ENCODE results near the gene NUDT2. TPM values are rescaled to one million over a fixed set of nuclear protein-coding genes. Genes with fewer than 3 reads are reported as not detected.
"Not testable (repeated sequence)": the region's sequence is repeated elsewhere in the genome, so short reads cannot be mapped to it uniquely, and the experiment has no call there.

Gene NUDT2
- total RNA-seq = 23.0 TPM
- long read RNA-seq, transcript NUDT2-201 (4 exons, 960 nt) = major isoform, 8 of 15 reads
- long read RNA-seq, partial matches to known transcripts = 4 of 15 reads
- long read RNA-seq, other reads (novel, unspliced or antisense) = 1 of 15 reads

DNA sequence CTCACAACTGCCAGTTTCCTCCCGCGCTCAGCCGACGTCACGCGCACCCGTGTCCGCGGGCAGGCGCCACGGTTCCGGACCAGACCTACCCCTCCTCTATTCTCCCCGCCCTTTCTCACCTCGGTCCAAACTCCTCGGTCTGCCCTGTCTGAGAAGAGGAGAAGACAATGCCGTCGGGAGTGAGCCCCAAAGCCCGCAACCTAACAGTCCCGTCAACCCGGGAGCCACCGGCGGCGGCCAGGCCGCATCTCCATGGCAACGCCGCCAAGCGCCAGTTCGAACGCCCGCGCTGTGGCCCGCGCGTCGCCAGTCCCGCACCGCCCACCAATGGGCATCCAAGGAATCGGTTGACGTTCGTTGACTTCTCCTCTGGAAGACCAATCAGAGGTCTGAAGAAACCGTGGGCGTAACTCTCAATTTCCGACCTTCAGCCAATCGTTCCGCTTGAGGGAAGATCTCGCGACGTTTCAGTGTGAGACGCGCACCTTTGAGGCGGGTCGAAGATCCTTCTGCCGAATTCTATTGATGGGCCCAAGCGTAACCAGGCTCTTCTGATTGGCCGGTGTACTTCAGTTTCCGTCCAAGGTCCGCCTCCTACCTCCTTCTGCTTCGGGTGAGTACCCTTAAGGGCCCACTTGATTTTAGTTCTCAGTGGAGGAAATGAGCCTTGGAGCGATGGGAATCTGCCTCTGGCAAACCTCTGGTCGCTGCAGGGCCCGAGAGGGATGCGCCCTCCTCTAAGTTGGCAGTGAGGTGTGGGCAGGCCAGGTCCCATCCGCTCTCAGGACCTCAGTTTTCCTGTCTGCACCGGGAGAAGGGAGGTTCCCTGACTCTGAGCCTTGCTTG lies at the start of gene NUDT2, which contains the start of gene KIF24:
TSS of gene NUDT2 (plus strand) at position 583 of the 846 bp plus-strand sequence. CDS start 9,471 bp downstream, outside the sequence.
TSS of gene KIF24 (minus strand) at position 282 of the 846 bp plus-strand sequence. CDS start 17,922 bp downstream, outside the sequence.
- DNase-seq (ENCODE audit: low spot score) = peak; percentile 97
- intact Hi-C loops (cut with DNase I) = no loop called here

DNA sequence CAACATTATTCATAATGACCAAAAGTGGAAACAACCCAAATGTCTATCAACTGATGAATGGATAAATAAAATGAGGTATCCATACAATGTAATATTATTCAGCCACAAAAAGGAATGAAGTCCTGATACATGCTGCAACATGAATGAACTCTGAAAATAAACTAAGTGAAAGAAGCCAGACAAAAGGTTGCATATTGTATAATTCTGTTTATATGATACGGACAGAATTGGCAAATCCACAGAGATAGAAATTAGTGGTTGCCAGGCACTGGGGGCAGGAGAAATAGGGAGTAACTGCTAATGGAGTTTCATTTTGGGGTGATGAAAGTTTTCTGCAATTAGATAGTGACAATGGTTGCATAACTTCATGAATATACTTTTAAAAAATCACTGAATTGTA lies 47.3 kb upstream of the NUDT2 start:
- DNase-seq (ENCODE audit: low spot score) = no peak
- intact Hi-C loops (cut with DNase I) = no loop called here

DNA sequence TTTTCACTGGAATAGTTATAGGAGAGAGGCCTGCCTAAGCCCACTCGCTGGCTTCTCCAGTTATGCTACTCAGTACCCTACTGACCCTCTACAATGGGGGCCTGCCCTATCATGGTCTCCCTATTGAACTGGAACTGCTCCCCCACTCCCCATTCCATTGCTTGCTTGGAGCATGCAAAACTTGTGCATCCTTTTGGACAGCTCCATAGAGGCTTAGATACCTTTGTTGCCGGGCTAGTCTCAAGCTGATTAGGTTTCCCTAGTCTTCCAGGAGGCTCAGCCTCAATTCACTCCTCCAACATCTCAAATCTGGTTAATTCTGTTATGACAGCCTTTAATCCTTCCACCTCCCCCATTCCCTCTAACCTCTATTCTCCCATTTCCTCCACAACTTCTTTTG lies 40.2 kb upstream of the NUDT2 start:
- intact Hi-C loops (cut with DNase I) = no loop called here
- DNase-seq (ENCODE audit: low spot score) = no peak

DNA sequence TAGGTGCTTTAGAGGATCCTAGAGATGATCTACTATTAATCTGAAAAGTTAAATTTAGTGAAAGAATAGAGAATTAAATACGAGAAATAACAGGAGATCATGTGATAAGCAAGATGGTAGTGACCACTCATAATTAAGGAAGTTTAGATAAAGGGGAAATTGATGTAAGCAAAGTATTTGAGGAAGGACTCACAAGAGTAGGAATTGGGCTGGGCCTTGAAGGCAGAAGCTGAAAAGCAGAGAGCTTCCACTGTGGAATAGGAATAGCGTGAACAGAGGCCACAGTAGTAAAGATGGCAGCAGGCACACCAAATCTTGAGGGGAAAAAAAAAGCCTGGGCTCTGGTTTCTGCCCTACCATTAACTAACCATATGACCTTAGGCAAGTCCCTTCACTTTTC lies 38.3 kb upstream of the NUDT2 start:
- DNase-seq (ENCODE audit: low spot score) = no peak
- intact Hi-C loops (cut with DNase I) = no loop called here

DNA sequence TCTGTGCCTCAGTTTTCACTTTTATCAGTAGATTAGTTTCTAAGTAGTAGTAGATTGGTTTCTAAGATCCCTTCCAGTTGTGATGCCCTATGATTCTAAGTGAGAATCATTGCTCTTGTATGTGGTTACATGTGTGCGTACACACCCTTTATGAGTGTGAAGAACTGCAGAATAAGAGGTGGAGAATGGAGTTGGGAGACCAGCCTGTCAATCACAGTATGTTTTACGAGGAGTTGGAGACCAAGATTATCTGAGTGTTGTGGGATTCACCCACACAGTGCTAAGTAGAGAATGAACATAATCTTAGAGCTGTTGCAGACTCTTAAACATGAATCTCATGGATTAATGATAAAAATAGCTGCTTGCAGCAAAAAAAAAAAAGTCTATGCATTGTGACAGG lies 37.9 kb upstream of the NUDT2 start:
- no peak for DNase-seq (ENCODE audit: low spot score)
- intact Hi-C loops (cut with DNase I) = no loop called here

DNA sequence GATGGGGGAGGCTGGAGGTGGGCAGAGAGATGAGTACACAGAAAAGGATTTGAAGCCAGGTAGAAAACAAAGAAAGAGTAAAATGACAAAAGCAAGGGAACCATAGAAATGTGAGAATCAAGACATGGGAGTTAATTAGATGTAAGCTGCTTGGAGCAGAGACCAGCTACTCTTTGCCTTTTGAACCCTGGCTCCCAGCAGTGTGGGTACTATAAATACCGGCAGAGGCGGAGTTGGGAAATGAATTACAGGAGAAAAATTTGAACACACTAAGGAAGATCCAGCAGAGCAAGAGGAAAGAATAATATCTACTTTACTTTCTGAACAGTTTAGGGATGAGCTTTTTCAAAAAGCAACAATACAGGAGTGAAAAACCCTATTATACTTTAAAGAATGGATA lies 36.8 kb upstream of the NUDT2 start:
- intact Hi-C loops (cut with DNase I) = no loop called here
- DNase-seq (ENCODE audit: low spot score) = no peak

DNA sequence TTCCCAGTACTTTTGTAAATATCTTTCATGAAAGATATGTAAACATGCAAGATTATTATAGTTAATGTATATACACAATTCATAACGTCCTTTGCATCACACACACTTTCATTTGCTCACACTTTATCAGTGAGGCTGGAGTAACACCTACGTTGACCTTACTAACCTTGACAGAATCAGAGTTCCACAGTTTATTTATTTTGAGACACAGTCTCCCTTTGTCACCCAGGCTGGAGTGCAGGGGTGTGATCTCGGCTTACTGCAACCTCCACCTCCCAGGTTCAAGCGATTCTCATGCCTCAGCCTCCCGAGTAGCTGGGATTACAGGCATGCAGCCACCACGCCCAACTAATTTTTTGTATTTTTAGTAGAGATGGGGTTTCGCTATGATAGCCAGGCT lies 28.3 kb upstream of the NUDT2 start:
- intact Hi-C loops (cut with DNase I); DNase-seq (ENCODE audit: low spot score): not testable (repeated sequence)

DNA sequence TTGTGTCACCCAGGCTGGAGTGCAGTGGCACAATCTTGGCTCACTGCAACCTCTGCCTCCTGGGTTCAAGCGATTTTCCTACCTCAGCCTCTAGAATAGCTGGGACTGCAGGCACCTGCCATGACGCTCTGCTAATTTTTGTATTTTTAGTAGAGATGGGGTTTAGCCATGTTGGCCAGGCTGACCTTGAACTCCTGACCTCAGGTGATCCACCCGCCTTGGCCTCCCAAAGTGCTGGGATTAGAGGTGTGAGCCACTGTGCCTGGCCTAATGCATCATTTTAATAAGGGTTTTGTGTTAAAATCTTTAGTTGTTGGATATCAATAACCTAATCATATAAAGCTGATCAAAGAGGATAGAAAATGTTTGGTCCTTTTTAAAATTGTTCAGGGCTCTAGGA lies 21.1 kb upstream of the NUDT2 start:
- intact Hi-C loops (cut with DNase I); DNase-seq (ENCODE audit: low spot score): not testable (repeated sequence)

DNA sequence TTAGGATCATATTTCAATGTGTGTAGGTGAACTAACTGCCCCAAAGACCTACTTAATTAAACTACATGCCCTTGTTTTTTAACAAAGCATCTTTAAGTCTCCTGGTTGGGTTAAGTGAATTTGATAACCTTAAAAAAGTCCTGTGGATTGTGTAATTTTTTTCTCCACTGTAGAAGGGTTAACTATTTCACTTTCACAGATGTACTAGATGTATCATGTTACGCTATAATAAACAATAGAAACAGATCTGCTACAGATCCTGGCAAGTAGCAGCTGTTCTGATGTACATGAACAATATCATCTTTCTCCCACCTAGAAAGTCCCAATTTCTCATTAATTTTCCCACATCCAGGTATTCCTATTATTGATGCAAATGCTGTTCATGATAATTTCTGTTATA lies 19.2 kb upstream of the NUDT2 start:
- intact Hi-C loops (cut with DNase I) = no loop called here
- no peak for DNase-seq (ENCODE audit: low spot score)

DNA sequence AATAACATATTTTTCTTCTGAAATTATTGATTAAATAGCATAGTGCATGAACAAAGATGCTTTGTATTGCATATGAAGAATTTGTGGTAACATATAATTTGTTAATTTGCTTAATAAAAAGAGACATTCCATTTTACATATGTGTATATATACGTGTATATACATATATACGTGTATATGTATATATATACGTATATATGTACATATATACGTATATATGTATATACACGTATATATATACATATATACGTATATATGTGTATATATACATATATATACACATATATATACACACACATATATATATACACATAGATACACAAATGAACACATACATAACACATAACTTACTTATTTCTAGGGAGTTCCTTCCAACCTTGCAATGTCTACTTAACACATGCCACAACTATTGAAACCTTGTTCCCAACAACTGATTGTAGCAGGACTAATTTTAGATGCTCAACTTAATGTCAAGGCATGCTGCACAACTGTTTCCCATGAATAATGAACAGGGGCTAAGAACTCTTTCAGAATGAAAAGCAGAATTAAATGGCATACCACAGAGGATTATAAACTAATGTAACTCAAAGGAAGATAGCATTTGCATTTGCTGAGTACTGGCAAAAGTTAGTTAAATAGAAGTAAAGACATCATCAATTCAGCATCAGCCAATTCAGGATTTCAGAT lies 17.7 kb upstream of the NUDT2 start:
- no peak for DNase-seq (ENCODE audit: low spot score)
- intact Hi-C loops (cut with DNase I) = no loop called here

DNA sequence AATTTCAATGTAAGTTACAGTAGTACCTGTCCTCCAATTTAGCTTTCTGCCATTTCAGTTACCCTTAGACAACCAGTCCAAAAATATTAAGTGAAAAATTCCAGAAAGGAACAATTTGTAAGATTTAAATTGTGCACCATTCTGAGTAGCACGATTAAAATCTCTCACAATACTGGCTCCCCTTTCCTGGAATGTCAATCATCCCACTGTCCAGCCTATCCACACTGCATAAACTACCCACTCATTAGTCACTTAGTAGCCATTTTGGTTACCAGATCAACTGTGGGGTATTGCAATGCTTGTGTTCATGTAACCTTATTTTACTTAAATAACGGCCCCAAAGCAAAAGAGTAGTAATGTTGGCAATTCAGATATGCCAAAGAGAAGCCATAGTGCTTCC lies 11.9 kb upstream of the NUDT2 start:
- DNase-seq (ENCODE audit: low spot score) = no peak
- intact Hi-C loops (cut with DNase I) = no loop called here

DNA sequence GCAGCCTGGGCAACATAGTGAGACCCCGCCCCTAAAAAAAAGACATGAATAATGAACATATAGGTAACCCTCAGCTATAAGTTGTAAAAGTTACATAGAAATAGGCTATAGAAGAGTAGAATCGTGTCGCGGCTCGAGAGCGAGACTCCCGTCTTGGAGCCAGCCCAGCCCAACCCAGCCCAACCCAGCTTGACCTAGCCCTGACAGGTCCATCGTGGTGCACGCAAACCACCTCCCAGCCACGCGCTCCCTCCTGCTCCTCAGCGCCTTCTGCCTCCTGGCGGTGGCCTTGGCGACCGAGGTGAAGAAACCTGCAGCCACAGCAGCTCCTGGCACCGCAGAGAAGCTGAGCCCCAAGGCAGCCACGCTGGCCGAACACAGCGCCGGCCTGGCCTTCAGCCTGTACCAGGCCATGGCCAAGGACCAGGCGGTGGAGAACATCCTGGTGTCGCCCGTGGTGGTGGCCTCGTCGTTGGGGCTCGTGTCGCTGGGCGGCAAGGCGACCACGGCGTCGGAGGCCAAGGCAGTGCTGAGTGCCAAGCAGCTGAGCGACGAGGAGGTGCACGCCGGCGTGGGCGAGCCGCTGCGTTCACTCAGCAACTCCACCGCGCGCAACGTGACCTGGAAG lies 11.1 kb upstream of the NUDT2 start:
- intact Hi-C loops (cut with DNase I) = no loop called here
- DNase-seq (ENCODE audit: low spot score) = no peak

DNA sequence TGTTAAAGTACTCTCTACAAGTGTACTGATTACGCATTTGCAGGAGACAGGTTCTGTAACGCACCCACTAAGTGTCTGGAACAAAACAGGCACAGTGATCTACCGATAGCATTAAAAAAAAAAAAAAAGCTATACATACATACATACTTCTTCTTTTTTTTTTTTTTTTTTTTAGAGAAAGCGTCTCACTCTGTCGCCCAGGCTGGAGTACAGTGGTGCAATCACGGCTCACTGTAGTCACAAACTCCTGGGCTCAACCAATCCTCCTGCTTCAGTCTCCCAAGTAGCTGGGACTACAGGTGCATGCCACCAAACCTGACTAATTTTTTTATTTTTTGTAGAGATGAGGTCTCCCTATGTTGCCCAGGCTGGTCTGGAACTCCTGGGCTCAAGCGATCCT lies 7.9 kb upstream of the NUDT2 start:
- intact Hi-C loops (cut with DNase I) = no loop called here
- DNase-seq (ENCODE audit: low spot score) = no peak

DNA sequence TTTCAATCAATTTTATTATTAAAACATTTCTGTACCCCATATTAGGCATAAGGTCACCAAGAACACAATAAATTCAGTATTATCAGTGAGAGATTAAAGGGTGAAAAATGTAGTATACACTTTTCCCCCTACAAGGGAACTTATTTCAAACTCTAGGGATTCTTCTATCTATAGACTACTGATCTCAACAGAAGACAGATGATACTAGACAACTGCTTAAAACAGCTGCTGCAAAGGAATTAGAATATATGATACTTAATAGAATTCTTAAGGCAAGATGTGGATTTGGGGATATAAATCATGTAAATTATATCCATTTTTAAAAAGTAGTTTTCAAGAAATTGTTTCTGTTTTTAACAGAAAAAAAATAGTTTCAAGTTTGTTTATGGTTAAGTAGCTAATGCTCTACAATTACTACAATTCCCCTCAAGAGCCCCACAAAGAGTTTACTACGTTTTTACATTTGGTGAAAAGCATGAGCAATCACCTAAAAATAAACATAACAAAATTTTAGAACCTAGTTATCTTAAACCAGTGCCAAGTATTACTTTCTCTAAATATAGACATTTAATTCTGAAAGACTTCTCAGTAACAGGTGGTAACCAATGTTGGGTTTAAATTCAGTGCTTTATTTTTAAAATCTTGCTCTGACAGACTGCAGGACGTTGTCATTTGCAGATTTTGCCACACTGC lies 6.3 kb upstream of the NUDT2 start:
- DNase-seq (ENCODE audit: low spot score) = no peak
- intact Hi-C loops (cut with DNase I) = no loop called here

DNA sequence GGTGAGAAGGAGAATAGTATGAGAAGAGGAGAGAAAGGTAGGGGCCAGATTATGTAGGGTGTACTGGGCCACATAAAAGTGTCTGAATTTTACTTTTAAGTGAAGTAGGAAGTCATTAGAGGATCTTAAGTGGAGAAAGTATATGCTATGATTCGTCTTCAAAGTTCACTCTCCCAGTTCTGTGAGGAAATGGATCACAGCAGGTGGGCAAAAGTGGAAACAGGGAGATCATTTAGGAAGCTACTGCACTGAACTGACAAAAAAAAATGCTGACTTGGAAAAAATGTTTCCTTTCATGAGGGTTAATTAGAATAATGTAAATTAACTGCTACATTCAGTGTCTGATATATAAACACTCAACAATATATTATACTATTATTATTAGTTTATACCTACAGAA lies 2.7 kb upstream of the NUDT2 start:
- DNase-seq (ENCODE audit: low spot score) = no peak
- intact Hi-C loops (cut with DNase I) = no loop called here

DNA sequence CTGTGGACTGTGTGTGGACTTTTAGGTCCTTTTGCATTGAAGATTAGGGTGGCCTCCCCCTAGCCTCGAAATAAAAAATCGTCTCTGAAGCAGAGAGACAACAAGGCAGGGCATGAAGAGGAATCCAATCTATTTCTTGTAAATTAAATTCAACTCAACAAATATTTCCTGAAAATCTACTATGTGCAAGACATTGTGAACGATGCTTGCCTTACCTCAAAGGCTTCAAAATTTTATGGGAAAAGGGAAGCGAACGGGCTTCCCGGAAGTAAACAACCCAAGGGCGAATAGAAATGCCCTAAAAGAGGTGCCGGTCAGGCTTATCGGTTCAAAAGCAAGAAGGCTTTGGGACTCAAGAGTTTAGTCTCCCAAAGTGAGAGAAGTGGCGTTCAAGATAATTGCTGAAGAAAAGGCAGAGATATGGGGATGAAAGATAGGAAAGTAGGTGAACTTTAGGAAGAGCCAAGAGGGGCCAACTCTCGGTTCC lies 826 bp upstream of the NUDT2 start:
- intact Hi-C loops (cut with DNase I) = no loop called here
- DNase-seq (ENCODE audit: low spot score) = no peak

DNA sequence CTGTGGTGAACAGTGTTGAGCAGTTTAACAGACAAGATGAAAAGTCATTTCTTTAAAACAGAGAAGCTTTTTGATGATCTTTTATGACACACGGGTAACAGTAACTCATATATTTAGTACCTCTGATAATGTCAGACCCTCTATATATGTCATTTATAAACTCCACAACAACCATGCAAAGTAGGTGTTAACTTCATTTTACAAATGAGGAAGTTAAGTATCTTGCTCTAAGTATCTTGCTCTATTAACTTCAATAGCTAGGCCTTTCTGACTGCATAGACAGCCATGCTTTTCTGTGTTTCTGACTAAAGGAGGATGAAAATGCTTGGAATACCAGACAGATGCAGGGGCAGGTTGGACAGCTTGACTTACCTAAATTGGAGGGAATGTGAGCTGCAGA lies 1.8 kb downstream of the NUDT2 start:
- no peak for DNase-seq (ENCODE audit: low spot score)
- intact Hi-C loops (cut with DNase I) = loop anchor here (5.0 to 10.0 kb wide), 2 partner anchors 174 to 216 kb away; no protein-coding TSS in a partner anchor

DNA sequence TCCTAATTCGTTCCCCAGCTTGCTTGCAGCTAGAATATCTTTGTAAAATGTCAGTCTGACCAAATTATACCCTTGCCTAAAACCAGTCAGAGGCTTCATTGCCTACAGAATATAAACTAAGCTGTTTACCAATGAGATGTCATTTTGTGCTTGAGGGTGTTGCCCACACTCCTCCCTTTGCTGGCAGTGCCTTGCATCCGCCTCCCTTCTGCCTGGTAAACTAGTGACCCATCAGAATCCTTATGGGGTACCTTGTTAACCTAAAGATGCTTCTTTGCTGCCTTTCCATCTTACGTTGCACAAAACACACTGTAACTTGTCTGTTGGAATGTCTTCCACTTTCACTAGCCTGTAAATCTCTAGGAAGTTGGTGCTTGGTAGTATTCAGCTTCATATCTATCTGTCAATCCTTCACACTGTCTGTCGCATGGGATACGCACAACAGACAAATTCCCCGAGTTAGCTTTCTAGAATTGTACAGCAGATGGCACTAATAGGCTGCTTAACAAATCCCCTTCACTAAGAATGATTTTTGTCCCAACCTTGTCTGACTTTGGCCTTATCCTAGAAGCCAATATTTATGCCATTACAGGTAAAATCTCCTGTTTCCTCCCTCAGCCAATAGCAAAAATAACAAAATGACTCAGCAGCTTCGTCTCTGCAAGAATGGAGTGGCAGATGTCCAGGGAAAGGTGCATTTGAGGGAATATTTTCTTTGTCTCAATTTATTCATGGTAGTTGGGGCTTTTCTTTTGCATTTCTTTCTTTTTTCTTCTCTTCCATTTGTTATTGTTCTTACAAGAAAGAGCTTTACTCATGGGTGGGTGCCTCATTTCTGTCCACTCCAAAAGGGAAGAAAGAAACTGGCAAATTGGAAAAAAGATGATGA lies 3.0 kb downstream of the NUDT2 start:
- intact Hi-C loops (cut with DNase I) = loop anchor here (1.0 to 10.0 kb wide), 3 partner anchors 48 to 215 kb away; no protein-coding TSS in a partner anchor

More for the DNA sequence above, 3.0 kb downstream of the NUDT2 start:
- DNase-seq (ENCODE audit: low spot score) = no peak
